ENCODE measurements around the gene ARPC2. TPM values are rescaled to one million over a fixed set of nuclear protein-coding genes. Genes with fewer than 3 reads are reported as not detected.

Gene ARPC2
- total and polyA plus RNA-seq, 2 of the 13 experiments (the other 11 are each of a cell fraction or from before 2014, with no cell fraction given) = 168 to 303 TPM

DNA sequence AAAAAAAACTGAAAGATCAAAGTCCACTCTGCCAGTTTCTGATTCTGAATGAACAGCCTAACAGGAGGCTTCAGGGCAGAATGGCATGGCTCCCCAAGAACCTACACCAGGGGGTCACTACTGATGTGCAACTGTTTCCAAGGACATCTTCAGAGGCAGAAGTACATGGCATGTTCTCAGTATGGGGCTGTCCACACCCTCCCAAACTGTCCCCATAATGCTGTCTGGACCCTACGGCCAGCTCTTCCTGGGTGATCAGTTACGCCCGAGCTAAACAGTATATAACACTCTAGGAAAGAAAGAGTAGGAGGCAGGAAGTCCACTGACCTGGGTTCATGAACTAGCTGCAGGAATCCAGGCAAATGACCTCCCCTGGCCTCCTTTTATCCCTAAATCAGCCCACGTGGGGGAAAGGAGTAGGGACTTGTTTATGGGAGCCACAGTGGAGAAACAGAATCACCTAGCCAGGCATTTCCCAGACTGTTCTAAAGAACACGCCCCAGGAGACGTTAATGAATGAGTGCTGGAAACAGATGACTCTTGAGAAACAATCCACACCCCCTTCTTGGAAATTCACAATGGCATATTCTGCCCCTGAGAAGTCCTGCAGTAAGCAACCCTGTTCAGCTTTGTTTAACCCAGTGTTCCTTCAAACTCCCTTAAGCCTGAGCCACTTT lies 72.8 kb downstream of the ARPC2 start (continued):
- TF ChIP-seq, protein P1, sequence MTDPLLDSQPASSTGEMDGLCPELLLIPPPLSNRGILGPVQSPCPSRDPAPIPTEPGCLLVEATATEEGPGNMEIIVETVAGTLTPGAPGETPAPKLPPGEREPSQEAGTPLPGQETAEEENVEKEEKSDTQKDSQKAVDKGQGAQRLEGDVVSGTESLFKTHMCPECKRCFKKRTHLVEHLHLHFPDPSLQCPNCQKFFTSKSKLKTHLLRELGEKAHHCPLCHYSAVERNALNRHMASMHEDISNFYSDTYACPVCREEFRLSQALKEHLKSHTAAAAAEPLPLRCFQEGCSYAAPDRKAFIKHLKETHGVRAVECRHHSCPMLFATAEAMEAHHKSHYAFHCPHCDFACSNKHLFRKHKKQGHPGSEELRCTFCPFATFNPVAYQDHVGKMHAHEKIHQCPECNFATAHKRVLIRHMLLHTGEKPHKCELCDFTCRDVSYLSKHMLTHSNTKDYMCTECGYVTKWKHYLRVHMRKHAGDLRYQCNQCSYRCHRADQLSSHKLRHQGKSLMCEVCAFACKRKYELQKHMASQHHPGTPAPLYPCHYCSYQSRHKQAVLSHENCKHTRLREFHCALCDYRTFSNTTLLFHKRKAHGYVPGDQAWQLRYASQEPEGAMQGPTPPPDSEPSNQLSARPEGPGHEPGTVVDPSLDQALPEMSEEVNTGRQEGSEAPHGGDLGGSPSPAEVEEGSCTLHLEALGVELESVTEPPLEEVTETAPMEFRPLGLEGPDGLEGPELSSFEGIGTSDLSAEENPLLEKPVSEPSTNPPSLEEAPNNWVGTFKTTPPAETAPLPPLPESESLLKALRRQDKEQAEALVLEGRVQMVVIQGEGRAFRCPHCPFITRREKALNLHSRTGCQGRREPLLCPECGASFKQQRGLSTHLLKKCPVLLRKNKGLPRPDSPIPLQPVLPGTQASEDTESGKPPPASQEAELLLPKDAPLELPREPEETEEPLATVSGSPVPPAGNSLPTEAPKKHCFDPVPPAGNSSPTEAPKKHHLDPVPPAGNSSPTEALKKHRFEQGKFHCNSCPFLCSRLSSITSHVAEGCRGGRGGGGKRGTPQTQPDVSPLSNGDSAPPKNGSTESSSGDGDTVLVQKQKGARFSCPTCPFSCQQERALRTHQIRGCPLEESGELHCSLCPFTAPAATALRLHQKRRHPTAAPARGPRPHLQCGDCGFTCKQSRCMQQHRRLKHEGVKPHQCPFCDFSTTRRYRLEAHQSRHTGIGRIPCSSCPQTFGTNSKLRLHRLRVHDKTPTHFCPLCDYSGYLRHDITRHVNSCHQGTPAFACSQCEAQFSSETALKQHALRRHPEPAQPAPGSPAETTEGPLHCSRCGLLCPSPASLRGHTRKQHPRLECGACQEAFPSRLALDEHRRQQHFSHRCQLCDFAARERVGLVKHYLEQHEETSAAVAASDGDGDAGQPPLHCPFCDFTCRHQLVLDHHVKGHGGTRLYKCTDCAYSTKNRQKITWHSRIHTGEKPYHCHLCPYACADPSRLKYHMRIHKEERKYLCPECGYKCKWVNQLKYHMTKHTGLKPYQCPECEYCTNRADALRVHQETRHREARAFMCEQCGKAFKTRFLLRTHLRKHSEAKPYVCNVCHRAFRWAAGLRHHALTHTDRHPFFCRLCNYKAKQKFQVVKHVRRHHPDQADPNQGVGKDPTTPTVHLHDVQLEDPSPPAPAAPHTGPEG (CRISPR knock-in tag; IDR thresholded peaks at IDR 0.05) = no peak
- TF ChIP-seq TGIF2 (CRISPR knock-in tag; IDR thresholded peaks at IDR 0.05) (no peak), GLI4 (CRISPR knock-in tag; IDR thresholded peaks at IDR 0.05; ENCODE audit: borderline replicate concordance) (peak; percentile 72; the same call in 1 of the 2 replicates), MTF1 (CRISPR knock-in tag; IDR thresholded peaks at IDR 0.05) (no peak; the same call in 1 of the 2 replicates), ZSCAN25 (CRISPR knock-in tag; IDR thresholded peaks at IDR 0.05) (no peak; the same call in 1 of the 2 replicates), ZNF230 (CRISPR knock-in tag; IDR thresholded peaks at IDR 0.05) (no peak)
- TF ChIP-seq, protein P2, sequence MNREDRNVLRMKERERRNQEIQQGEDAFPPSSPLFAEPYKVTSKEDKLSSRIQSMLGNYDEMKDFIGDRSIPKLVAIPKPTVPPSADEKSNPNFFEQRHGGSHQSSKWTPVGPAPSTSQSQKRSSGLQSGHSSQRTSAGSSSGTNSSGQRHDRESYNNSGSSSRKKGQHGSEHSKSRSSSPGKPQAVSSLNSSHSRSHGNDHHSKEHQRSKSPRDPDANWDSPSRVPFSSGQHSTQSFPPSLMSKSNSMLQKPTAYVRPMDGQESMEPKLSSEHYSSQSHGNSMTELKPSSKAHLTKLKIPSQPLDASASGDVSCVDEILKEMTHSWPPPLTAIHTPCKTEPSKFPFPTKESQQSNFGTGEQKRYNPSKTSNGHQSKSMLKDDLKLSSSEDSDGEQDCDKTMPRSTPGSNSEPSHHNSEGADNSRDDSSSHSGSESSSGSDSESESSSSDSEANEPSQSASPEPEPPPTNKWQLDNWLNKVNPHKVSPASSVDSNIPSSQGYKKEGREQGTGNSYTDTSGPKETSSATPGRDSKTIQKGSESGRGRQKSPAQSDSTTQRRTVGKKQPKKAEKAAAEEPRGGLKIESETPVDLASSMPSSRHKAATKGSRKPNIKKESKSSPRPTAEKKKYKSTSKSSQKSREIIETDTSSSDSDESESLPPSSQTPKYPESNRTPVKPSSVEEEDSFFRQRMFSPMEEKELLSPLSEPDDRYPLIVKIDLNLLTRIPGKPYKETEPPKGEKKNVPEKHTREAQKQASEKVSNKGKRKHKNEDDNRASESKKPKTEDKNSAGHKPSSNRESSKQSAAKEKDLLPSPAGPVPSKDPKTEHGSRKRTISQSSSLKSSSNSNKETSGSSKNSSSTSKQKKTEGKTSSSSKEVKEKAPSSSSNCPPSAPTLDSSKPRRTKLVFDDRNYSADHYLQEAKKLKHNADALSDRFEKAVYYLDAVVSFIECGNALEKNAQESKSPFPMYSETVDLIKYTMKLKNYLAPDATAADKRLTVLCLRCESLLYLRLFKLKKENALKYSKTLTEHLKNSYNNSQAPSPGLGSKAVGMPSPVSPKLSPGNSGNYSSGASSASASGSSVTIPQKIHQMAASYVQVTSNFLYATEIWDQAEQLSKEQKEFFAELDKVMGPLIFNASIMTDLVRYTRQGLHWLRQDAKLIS (CRISPR knock-in tag; IDR thresholded peaks at IDR 0.05) = no peak
- TF ChIP-seq, protein P3, sequence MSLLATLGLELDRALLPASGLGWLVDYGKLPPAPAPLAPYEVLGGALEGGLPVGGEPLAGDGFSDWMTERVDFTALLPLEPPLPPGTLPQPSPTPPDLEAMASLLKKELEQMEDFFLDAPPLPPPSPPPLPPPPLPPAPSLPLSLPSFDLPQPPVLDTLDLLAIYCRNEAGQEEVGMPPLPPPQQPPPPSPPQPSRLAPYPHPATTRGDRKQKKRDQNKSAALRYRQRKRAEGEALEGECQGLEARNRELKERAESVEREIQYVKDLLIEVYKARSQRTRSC (CRISPR knock-in tag; IDR thresholded peaks at IDR 0.05; ENCODE audit: low read depth) = no peak
- TF ChIP-seq, protein P4, sequence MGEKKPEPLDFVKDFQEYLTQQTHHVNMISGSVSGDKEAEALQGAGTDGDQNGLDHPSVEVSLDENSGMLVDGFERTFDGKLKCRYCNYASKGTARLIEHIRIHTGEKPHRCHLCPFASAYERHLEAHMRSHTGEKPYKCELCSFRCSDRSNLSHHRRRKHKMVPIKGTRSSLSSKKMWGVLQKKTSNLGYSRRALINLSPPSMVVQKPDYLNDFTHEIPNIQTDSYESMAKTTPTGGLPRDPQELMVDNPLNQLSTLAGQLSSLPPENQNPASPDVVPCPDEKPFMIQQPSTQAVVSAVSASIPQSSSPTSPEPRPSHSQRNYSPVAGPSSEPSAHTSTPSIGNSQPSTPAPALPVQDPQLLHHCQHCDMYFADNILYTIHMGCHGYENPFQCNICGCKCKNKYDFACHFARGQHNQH (CRISPR knock-in tag; IDR thresholded peaks at IDR 0.05) = peak; percentile 68
- TF ChIP-seq, protein P5, sequence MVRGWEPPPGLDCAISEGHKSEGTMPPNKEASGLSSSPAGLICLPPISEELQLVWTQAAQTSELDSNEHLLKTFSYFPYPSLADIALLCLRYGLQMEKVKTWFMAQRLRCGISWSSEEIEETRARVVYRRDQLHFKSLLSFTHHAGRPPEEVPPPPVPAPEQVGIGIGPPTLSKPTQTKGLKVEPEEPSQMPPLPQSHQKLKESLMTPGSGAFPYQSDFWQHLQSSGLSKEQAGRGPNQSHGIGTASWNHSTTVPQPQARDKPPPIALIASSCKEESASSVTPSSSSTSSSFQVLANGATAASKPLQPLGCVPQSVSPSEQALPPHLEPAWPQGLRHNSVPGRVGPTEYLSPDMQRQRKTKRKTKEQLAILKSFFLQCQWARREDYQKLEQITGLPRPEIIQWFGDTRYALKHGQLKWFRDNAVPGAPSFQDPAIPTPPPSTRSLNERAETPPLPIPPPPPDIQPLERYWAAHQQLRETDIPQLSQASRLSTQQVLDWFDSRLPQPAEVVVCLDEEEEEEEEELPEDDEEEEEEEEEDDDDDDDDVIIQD (CRISPR knock-in tag; IDR thresholded peaks at IDR 0.05; ENCODE audit: low read depth) = no peak
- TF ChIP-seq, protein P6, sequence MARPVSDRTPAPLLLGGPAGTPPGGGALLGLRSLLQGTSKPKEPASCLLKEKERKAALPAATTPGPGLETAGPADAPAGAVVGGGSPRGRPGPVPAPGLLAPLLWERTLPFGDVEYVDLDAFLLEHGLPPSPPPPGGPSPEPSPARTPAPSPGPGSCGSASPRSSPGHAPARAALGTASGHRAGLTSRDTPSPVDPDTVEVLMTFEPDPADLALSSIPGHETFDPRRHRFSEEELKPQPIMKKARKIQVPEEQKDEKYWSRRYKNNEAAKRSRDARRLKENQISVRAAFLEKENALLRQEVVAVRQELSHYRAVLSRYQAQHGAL (CRISPR knock-in tag; IDR thresholded peaks at IDR 0.05; ENCODE audit: not compliant biosample characterization) = no peak
